GM23338 (cell line): Measurements from ENCODE around the gene PPP2R5E. TPM values are rescaled to one million over a fixed set of nuclear protein-coding genes. Genes with fewer than 3 reads are reported as not detected.

Experiments
- ATAC-seq: fragments of 200-7000 bp; cut with Tn5 transposase; 3 replicates; pipeline ENCODE4 v1.9.1; 2020
- DNase-seq: peaks from one replicate; pipeline ENCODE4 v3.0.0-alpha.2; 2015; ENCODE audit warnings: low spot score
- H2AFZ ChIP-seq: fragments of 200-600 bp; sonication (generic); 2 replicates; pipeline ENCODE4 v1.8.0; 2016; ENCODE audit warnings: antibody characterized with exemption, mild to moderate bottlenecking, moderate library complexity
- H3F3A ChIP-seq: fragments of 200-600 bp; sonication (generic); replicated peaks from 2 replicates; pipeline ENCODE4 v1.8.0; 2017; ENCODE audit warnings: antibody characterized with exemption, mixed run types, low read depth
- H3K27ac ChIP-seq: fragments of 200-600 bp; sonication (generic); 2 replicates; pipeline ENCODE4 v1.6.1; 2016; ENCODE audit warnings: low read depth
- H3K27me3 ChIP-seq: fragments of 200-600 bp; sonication (generic); 2 replicates; pipeline ENCODE4 v1.8.0; 2016; ENCODE audit warnings: mild to moderate bottlenecking, mixed run types, moderate library complexity; ENCODE audit not compliant: insufficient read depth
- H3K36me3 ChIP-seq: fragments of 200-600 bp; sonication (generic); 2 replicates; pipeline ENCODE4 v1.8.0; 2016; ENCODE audit warnings: mild to moderate bottlenecking; ENCODE audit not compliant: insufficient read depth
- H3K4me1 ChIP-seq: fragments of 200-600 bp; sonication (generic); 2 replicates; pipeline ENCODE4 v1.8.0; 2016; ENCODE audit warnings: mild to moderate bottlenecking, moderate library complexity; ENCODE audit not compliant: insufficient read depth
- H3K4me2 ChIP-seq: fragments of 200-600 bp; sonication (generic); 2 replicates; pipeline ENCODE4 v1.7.1; 2017; ENCODE audit warnings: mixed run types
- H3K4me3 ChIP-seq: fragments of 200-600 bp; sonication (generic); 2 replicates; pipeline ENCODE4 v1.6.1; 2016; ENCODE audit warnings: mixed run types
- H3K79me2 ChIP-seq: fragments of 200-600 bp; sonication (generic); replicated peaks from 2 replicates; pipeline ENCODE4 v1.8.0; 2017; ENCODE audit warnings: mild to moderate bottlenecking; ENCODE audit not compliant: insufficient read depth
- H3K9me2 ChIP-seq: fragments of 200-600 bp; sonication (generic); 2 replicates; pipeline ENCODE4 v1.8.0; 2017; ENCODE audit not compliant: insufficient read depth
- H4K20me1 ChIP-seq: fragments of 200-600 bp; sonication (generic); replicated peaks from 2 replicates; pipeline ENCODE4 v1.8.0; 2017; ENCODE audit warnings: mild to moderate bottlenecking; ENCODE audit not compliant: insufficient read depth
- H3K27ac Mint-ChIP-seq: 2 replicates; pipeline ENCODE4 v1.8.0; 2020; ENCODE audit warnings: inconsistent platforms, mild to moderate bottlenecking, moderate library complexity, mixed read lengths
- H3K27me3 Mint-ChIP-seq: 3 replicates; pipeline ENCODE4 v1.8.0; 2022; ENCODE audit warnings: low read depth, mild to moderate bottlenecking, moderate library complexity, mixed read lengths, inconsistent platforms; ENCODE audit not compliant: insufficient read depth, poor library complexity
- H3K36me3 Mint-ChIP-seq: 3 replicates; pipeline ENCODE4 v1.8.0; 2021; ENCODE audit warnings: low read depth, mild to moderate bottlenecking, inconsistent platforms, moderate library complexity, mixed read lengths
- H3K4me1 Mint-ChIP-seq: 3 replicates; pipeline ENCODE4 v1.8.0; 2020; ENCODE audit warnings: mild to moderate bottlenecking, inconsistent platforms, mixed read lengths
- H3K4me3 Mint-ChIP-seq: 3 replicates; pipeline ENCODE4 v1.8.0; 2021; ENCODE audit warnings: moderate library complexity, mild to moderate bottlenecking, inconsistent platforms, mixed read lengths
- H3K9me3 Mint-ChIP-seq: 3 replicates; pipeline ENCODE4 v1.8.0; 2020; ENCODE audit warnings: moderate library complexity, mild to moderate bottlenecking, inconsistent platforms, mixed read lengths
- CREB1 ChIP-seq: fragments of 250-450 bp; sonication (Bioruptor Pico); IDR thresholded peaks from 2 replicates; pipeline ENCODE4 v1.5.0; 2020; ENCODE audit warnings: low read depth, mild to moderate bottlenecking, moderate library complexity
- EZH2 ChIP-seq: fragments of 200-600 bp; sonication (generic); IDR thresholded peaks from one replicate; pipeline ENCODE4 v1.8.0; 2017; ENCODE audit warnings: antibody characterized with exemption, mild to moderate bottlenecking, low read depth; ENCODE audit not compliant: unreplicated experiment
- EZH2phosphoT487 ChIP-seq: fragments of 200-600 bp; sonication (generic); IDR thresholded peaks from one replicate; pipeline ENCODE4 v1.8.1; 2018; ENCODE audit warnings: antibody characterized with exemption; ENCODE audit not compliant: unreplicated experiment
- JUNB ChIP-seq: IDR thresholded peaks from one replicate; pipeline ENCODE4 v1.6.1; 2016; ENCODE audit warnings: antibody characterized with exemption; ENCODE audit not compliant: unreplicated experiment
- NANOG ChIP-seq: IDR thresholded peaks from 2 replicates; pipeline ENCODE4 v1.6.1; 2016; ENCODE audit warnings: antibody characterized with exemption, borderline replicate concordance
- POLR2AphosphoS5 ChIP-seq: IDR thresholded peaks from 2 replicates; pipeline ENCODE4 v1.6.1; 2016; ENCODE audit warnings: antibody characterized with exemption, low read depth
- STAT1 ChIP-seq: IDR thresholded peaks from one replicate; pipeline ENCODE4 v1.6.1; 2016; ENCODE audit warnings: antibody characterized with exemption; ENCODE audit not compliant: unreplicated experiment
- ZNF114 ChIP-seq: fragments of 250-450 bp; sonication (Bioruptor Pico); IDR thresholded peaks from 2 replicates; pipeline ENCODE4 v1.5.0; 2020; ENCODE audit warnings: mild to moderate bottlenecking, moderate library complexity
- ZNF331 ChIP-seq: fragments of 250-450 bp; sonication (Bioruptor Pico); IDR thresholded peaks from 2 replicates; pipeline ENCODE4 v1.5.0; 2020; ENCODE audit warnings: low read depth, mild to moderate bottlenecking, moderate library complexity
- polyA plus RNA-seq: library from polyadenylated mRNA; unstranded; fragments of >200 nt; fragmentation: Nextera tagmentation; extraction: Ambion mirVana; gene quantifications from 2 replicates; pipeline ENCODE4 v1.2.1, GENCODE V29; 2016
- total RNA-seq: library from RNA; depleted of rRNA; stranded (reverse); fragments of >200 nt; shearing (Covaris generic); gene quantifications from 2 replicates; pipeline ENCODE4 v1.2.3, GENCODE V29; 2014
- TF ChIP-seq, protein P1 (sequence below): fragments of 250-450 bp; sonication (Bioruptor Pico); IDR thresholded peaks from 2 replicates; pipeline ENCODE4 v1.5.0; 2020; ENCODE audit warnings: mild to moderate bottlenecking, moderate library complexity
- TF ChIP-seq, protein P2 (sequence below), 2 experiments: fragments of 200-600 bp in 1 of 2; sonication (generic) in 1 of 2; conservative IDR thresholded peaks; 2 replicates each; pipeline versions ENCODE4 v1.5.1 to v1.6.1; 2016 to 2017; ENCODE audit warnings: antibody characterized with exemption in 2 of 2, low read depth in 2 of 2, mild to moderate bottlenecking in 2 of 2, moderate library complexity in 1 of 2
- TF ChIP-seq, protein P3 (sequence below): IDR thresholded peaks from 2 replicates; pipeline ENCODE4 v1.6.1; 2016; ENCODE audit warnings: antibody characterized with exemption
- TF ChIP-seq, protein P4 (sequence below): IDR thresholded peaks from one replicate; pipeline ENCODE4 v1.6.1; 2018; ENCODE audit warnings: antibody characterized with exemption; ENCODE audit not compliant: unreplicated experiment

PPP2R5E gene
- total and polyA plus RNA-seq, 2 experiments from 2014 or later: 40.9 to 45.5 TPM

DNA sequence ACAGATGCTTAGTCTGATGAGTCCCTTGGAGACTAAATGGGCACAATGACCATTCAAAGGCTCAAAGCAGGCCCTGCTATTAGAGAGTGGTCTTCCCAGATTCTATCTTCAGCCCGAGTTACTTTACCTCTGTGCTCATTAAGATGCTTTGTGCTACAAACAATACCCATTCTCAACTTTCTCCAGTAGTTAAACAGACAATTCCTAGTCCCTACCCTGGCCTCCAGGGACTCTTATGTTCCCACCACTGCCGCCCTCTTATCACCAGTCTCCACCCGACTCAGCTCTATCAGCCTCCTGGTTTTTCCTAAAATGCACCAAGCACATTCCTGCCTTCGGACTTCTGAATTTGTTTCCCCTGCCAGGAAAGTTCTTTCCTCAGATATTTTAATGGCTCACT is 198.8 kb downstream of the PPP2R5E start:
- no peak overlapping the region for H3K27ac Mint-ChIP-seq
- no peak overlapping the region for H3K4me3 Mint-ChIP-seq
- no peaks in the 10 kb centered on the region for H3K36me3 Mint-ChIP-seq

More for the DNA sequence above, 198.8 kb downstream of the PPP2R5E start:
- Histone ChIP-seq H3F3A (no peaks in the 10 kb centered on the region), H3K27ac (no peak overlapping the region), H2AFZ (0 out of 2 replicates have a peak overlapping the region, but pooled peaks have one; percentile 14), H3K79me2 (no peaks in the 10 kb centered on the region), H3K4me2 (no peak overlapping the region), H3K27me3 (no peaks in the 10 kb centered on the region), H3K4me3 (no peak overlapping the region), H3K4me1 (peaks cover 5% of the 10 kb centered on the region; the same call in 1 of the 2 replicates), H3K36me3 (no peaks in the 10 kb centered on the region), H3K9me2 (no peaks in the 10 kb centered on the region), H4K20me1 (no peaks in the 10 kb centered on the region)
- H3K9me3 Mint-ChIP-seq: no peaks in the 10 kb centered on the region
- H3K27me3 Mint-ChIP-seq: no peaks in the 10 kb centered on the region
- no peak for ATAC-seq
- DNase-seq: no peak
- peaks cover 5% of the 10 kb centered on the region; the same call in 1 of the 3 replicates for H3K4me1 Mint-ChIP-seq
- TF ChIP-seq ZNF331 (CRISPR knock-in tag) (no peak), NANOG (no peak), POLR2AphosphoS5 (no peak), JUNB (no peak), EZH2 (no peak), ZNF114 (CRISPR knock-in tag) (no peak), CREB1 (CRISPR knock-in tag) (no peak), EZH2phosphoT487 (no peak), STAT1 (no peak)
- TF ChIP-seq, protein P1, sequence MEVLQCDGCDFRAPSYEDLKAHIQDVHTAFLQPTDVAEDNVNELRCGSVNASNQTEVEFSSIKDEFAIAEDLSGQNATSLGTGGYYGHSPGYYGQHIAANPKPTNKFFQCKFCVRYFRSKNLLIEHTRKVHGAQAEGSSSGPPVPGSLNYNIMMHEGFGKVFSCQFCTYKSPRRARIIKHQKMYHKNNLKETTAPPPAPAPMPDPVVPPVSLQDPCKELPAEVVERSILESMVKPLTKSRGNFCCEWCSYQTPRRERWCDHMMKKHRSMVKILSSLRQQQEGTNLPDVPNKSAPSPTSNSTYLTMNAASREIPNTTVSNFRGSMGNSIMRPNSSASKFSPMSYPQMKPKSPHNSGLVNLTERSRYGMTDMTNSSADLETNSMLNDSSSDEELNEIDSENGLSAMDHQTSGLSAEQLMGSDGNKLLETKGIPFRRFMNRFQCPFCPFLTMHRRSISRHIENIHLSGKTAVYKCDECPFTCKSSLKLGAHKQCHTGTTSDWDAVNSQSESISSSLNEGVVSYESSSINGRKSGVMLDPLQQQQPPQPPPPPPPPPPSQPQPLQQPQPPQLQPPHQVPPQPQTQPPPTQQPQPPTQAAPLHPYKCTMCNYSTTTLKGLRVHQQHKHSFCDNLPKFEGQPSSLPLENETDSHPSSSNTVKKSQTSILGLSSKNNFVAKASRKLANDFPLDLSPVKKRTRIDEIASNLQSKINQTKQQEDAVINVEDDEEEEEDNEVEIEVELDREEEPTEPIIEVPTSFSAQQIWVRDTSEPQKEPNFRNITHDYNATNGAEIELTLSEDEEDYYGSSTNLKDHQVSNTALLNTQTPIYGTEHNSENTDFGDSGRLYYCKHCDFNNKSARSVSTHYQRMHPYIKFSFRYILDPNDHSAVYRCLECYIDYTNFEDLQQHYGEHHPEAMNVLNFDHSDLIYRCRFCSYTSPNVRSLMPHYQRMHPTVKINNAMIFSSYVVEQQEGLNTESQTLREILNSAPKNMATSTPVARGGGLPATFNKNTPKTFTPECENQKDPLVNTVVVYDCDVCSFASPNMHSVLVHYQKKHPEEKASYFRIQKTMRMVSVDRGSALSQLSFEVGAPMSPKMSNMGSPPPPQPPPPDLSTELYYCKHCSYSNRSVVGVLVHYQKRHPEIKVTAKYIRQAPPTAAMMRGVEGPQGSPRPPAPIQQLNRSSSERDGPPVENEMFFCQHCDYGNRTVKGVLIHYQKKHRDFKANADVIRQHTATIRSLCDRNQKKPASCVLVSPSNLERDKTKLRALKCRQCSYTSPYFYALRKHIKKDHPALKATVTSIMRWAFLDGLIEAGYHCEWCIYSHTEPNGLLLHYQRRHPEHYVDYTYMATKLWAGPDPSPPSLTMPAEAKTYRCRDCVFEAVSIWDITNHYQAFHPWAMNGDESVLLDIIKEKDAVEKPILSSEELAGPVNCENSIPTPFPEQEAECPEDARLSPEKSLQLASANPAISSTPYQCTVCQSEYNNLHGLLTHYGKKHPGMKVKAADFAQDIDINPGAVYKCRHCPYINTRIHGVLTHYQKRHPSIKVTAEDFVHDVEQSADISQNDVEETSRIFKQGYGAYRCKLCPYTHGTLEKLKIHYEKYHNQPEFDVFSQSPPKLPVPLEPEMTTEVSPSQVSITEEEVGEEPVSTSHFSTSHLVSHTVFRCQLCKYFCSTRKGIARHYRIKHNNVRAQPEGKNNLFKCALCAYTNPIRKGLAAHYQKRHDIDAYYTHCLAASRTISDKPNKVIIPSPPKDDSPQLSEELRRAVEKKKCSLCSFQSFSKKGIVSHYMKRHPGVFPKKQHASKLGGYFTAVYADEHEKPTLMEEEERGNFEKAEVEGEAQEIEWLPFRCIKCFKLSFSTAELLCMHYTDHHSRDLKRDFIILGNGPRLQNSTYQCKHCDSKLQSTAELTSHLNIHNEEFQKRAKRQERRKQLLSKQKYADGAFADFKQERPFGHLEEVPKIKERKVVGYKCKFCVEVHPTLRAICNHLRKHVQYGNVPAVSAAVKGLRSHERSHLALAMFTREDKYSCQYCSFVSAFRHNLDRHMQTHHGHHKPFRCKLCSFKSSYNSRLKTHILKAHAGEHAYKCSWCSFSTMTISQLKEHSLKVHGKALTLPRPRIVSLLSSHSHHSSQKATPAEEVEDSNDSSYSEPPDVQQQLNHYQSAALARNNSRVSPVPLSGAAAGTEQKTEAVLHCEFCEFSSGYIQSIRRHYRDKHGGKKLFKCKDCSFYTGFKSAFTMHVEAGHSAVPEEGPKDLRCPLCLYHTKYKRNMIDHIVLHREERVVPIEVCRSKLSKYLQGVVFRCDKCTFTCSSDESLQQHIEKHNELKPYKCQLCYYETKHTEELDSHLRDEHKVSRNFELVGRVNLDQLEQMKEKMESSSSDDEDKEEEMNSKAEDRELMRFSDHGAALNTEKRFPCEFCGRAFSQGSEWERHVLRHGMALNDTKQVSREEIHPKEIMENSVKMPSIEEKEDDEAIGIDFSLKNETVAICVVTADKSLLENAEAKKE (CRISPR knock-in tag): no peak
- TF ChIP-seq, protein P2, sequence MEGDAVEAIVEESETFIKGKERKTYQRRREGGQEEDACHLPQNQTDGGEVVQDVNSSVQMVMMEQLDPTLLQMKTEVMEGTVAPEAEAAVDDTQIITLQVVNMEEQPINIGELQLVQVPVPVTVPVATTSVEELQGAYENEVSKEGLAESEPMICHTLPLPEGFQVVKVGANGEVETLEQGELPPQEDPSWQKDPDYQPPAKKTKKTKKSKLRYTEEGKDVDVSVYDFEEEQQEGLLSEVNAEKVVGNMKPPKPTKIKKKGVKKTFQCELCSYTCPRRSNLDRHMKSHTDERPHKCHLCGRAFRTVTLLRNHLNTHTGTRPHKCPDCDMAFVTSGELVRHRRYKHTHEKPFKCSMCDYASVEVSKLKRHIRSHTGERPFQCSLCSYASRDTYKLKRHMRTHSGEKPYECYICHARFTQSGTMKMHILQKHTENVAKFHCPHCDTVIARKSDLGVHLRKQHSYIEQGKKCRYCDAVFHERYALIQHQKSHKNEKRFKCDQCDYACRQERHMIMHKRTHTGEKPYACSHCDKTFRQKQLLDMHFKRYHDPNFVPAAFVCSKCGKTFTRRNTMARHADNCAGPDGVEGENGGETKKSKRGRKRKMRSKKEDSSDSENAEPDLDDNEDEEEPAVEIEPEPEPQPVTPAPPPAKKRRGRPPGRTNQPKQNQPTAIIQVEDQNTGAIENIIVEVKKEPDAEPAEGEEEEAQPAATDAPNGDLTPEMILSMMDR (conservative IDR thresholded peaks at IDR 0.05; ENCODE audit: low read depth in 2 of 2): no peak
- TF ChIP-seq, protein P3, sequence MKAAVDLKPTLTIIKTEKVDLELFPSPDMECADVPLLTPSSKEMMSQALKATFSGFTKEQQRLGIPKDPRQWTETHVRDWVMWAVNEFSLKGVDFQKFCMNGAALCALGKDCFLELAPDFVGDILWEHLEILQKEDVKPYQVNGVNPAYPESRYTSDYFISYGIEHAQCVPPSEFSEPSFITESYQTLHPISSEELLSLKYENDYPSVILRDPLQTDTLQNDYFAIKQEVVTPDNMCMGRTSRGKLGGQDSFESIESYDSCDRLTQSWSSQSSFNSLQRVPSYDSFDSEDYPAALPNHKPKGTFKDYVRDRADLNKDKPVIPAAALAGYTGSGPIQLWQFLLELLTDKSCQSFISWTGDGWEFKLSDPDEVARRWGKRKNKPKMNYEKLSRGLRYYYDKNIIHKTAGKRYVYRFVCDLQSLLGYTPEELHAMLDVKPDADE: no peak
- TF ChIP-seq, protein P4, sequence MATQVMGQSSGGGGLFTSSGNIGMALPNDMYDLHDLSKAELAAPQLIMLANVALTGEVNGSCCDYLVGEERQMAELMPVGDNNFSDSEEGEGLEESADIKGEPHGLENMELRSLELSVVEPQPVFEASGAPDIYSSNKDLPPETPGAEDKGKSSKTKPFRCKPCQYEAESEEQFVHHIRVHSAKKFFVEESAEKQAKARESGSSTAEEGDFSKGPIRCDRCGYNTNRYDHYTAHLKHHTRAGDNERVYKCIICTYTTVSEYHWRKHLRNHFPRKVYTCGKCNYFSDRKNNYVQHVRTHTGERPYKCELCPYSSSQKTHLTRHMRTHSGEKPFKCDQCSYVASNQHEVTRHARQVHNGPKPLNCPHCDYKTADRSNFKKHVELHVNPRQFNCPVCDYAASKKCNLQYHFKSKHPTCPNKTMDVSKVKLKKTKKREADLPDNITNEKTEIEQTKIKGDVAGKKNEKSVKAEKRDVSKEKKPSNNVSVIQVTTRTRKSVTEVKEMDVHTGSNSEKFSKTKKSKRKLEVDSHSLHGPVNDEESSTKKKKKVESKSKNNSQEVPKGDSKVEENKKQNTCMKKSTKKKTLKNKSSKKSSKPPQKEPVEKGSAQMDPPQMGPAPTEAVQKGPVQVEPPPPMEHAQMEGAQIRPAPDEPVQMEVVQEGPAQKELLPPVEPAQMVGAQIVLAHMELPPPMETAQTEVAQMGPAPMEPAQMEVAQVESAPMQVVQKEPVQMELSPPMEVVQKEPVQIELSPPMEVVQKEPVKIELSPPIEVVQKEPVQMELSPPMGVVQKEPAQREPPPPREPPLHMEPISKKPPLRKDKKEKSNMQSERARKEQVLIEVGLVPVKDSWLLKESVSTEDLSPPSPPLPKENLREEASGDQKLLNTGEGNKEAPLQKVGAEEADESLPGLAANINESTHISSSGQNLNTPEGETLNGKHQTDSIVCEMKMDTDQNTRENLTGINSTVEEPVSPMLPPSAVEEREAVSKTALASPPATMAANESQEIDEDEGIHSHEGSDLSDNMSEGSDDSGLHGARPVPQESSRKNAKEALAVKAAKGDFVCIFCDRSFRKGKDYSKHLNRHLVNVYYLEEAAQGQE: no peak
